A673 (cell line): ENCODE results near the gene LEMD1. TPM values are rescaled to one million over a fixed set of nuclear protein-coding genes. Genes with fewer than 3 reads are reported as not detected.

ENCODE experiments used
- BruUV-seq: library from RNA; stranded (reverse); fragments of 400-500 nt; replicated peaks from 2 replicates; lab custom pipeline; 2021; lab: Mats Ljungman, UMichigan
- CTCF ChIA-PET: fragments of 300-600 bp; sonication (Branson Sonifier 250); formaldehyde crosslinking; loops from one replicate; lab custom pipeline; 2022; ENCODE audit warnings: antibody characterized with exemption; lab: Charles Lee
- POLR2A ChIA-PET: fragments of 300-600 bp; sonication (Branson Sonifier 250); formaldehyde crosslinking; loops from one replicate; lab custom pipeline; 2022; ENCODE audit warnings: antibody characterized with exemption; ENCODE audit not compliant: low non-redundant PET; lab: Charles Lee
- DNase-seq: peaks from one replicate; pipeline ENCODE4 v3.0.0-alpha.2; 2015; ENCODE audit warnings: low spot score
- H3K27ac ChIP-seq: fragments of 200-600 bp; sonication (generic); 2 replicates; pipeline ENCODE4 v1.5.1; 2016; ENCODE audit warnings: mixed run types, low read depth, mild to moderate bottlenecking, mixed read lengths, antibody characterized with exemption, low read length; ENCODE audit not compliant: poor library complexity, severe bottlenecking
- H3K27me3 ChIP-seq: fragments of 200-600 bp; sonication (generic); replicated peaks from 2 replicates; pipeline ENCODE4 v1.6.1; 2017; ENCODE audit warnings: mixed run types, low read depth, mild to moderate bottlenecking, mixed read lengths, antibody characterized with exemption, low read length; ENCODE audit not compliant: insufficient read depth, poor library complexity
- H3K36me3 ChIP-seq: fragments of 200-600 bp; sonication (generic); 2 replicates; pipeline ENCODE4 v1.6.1; 2016; ENCODE audit warnings: mixed run types, mild to moderate bottlenecking, mixed read lengths, antibody characterized with exemption, low read length; ENCODE audit not compliant: insufficient read depth, poor library complexity, severe bottlenecking
- H3K4me1 ChIP-seq: fragments of 200-600 bp; sonication (generic); 2 replicates; pipeline ENCODE4 v1.6.1; 2017; ENCODE audit warnings: mixed run types, mild to moderate bottlenecking, mixed read lengths, antibody characterized with exemption, low read length; ENCODE audit not compliant: insufficient read depth, poor library complexity, severe bottlenecking
- H3K4me3 ChIP-seq: fragments of 200-600 bp; sonication (generic); 2 replicates; pipeline ENCODE4 v1.5.1; 2016; ENCODE audit warnings: low read depth, mixed run types, mild to moderate bottlenecking, mixed read lengths, low read length; ENCODE audit not compliant: poor library complexity, severe bottlenecking
- H3K9me3 ChIP-seq: fragments of 200-600 bp; sonication (generic); 2 replicates; pipeline ENCODE4 v1.6.1; 2016; ENCODE audit warnings: mixed run types, low read depth, mild to moderate bottlenecking, mixed read lengths, antibody characterized with exemption, low read length; ENCODE audit not compliant: poor library complexity, severe bottlenecking
- EZH2 ChIP-seq: fragments of 200-600 bp; sonication (generic); IDR thresholded peaks from 2 replicates; pipeline ENCODE4 v1.6.1; 2017; ENCODE audit warnings: borderline replicate concordance, low read depth, mild to moderate bottlenecking, mixed read lengths, antibody characterized with exemption, low read length; ENCODE audit not compliant: poor library complexity, severe bottlenecking
- intact Hi-C: fragments of 100-400 bp; cut with micrococcal nuclease; formaldehyde crosslinking; loops from one replicate; pipeline ENCODE4 v1.10.0; 2022; ENCODE audit not compliant: unreplicated experiment
- total RNA-seq: library from RNA; stranded (reverse); gene quantifications from 2 replicates; pipeline ENCODE4 v1.2.3, GENCODE V29; 2021
- TF ChIP-seq, protein P1 (sequence below): fragments of 300-800, 200-600 bp; sonication (generic); conservative IDR thresholded peaks from 2 replicates; pipeline ENCODE4 v1.5.1; 2017; ENCODE audit warnings: low read depth, mild to moderate bottlenecking, antibody characterized with exemption, low read length, moderate library complexity, mixed read lengths

Gene LEMD1
- total RNA-seq, 1 experiment from 2014 or later = 1.5 TPM

GRCh38 chr1:205374210-205375078 is 47.4 kb downstream of the LEMD1 start:
- BruUV-seq = no TSS peak
- no peak for TF ChIP-seq EZH2
- TF ChIP-seq, protein P1, sequence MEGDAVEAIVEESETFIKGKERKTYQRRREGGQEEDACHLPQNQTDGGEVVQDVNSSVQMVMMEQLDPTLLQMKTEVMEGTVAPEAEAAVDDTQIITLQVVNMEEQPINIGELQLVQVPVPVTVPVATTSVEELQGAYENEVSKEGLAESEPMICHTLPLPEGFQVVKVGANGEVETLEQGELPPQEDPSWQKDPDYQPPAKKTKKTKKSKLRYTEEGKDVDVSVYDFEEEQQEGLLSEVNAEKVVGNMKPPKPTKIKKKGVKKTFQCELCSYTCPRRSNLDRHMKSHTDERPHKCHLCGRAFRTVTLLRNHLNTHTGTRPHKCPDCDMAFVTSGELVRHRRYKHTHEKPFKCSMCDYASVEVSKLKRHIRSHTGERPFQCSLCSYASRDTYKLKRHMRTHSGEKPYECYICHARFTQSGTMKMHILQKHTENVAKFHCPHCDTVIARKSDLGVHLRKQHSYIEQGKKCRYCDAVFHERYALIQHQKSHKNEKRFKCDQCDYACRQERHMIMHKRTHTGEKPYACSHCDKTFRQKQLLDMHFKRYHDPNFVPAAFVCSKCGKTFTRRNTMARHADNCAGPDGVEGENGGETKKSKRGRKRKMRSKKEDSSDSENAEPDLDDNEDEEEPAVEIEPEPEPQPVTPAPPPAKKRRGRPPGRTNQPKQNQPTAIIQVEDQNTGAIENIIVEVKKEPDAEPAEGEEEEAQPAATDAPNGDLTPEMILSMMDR = no peak
- Histone ChIP-seq H3K4me3 (no peak overlapping the region), H3K9me3 (no peaks in the 10 kb centered on the region), H3K27ac (no peak overlapping the region), H3K36me3 (no peaks in the 10 kb centered on the region), H3K4me1 (peaks cover 9% of the 10 kb centered on the region), H3K27me3 (no peaks in the 10 kb centered on the region)
- intact Hi-C loops = no loop called here
- ChIA-PET POLR2A (no interaction called here), CTCF (interaction anchor here (1.0 kb wide), 1 partner anchor 111 kb away, joined by 3 read pairs; no protein-coding TSS in a partner anchor)
- no peak for DNase-seq

DNA sequence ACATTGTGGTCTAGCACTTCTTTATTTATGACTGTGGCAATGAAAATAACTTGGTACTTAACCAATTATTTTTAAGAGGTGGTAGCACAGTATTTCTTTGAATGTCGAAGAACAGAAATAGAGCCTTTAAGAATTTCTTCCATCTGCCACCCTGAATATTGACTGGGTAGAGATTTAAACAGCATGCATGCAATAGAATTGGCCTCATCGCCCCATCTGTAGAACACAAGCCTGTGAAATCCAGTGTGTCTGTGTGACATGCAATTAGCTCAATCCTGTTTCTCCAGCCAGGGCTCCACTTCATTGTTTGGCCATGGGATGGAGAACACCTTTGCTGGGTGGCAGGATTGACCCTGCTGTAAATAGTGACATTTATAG is 48.1 kb downstream of the LEMD1 start:
- ChIA-PET CTCF (interaction anchor here (1.0 kb wide), 1 partner anchor 112 kb away, joined by 3 read pairs; no protein-coding TSS in a partner anchor), POLR2A (no interaction called here)
- Histone ChIP-seq H3K9me3 (no peaks in the 10 kb centered on the region), H3K36me3 (no peaks in the 10 kb centered on the region), H3K4me1 (peaks cover 9% of the 10 kb centered on the region), H3K4me3 (no peak overlapping the region), H3K27me3 (no peaks in the 10 kb centered on the region), H3K27ac (no peak overlapping the region)
- TF ChIP-seq EZH2 = no peak
- TF ChIP-seq, protein P1 = no peak
- DNase-seq = no peak
- no TSS peak for BruUV-seq
- intact Hi-C loops = no loop called here

DNA sequence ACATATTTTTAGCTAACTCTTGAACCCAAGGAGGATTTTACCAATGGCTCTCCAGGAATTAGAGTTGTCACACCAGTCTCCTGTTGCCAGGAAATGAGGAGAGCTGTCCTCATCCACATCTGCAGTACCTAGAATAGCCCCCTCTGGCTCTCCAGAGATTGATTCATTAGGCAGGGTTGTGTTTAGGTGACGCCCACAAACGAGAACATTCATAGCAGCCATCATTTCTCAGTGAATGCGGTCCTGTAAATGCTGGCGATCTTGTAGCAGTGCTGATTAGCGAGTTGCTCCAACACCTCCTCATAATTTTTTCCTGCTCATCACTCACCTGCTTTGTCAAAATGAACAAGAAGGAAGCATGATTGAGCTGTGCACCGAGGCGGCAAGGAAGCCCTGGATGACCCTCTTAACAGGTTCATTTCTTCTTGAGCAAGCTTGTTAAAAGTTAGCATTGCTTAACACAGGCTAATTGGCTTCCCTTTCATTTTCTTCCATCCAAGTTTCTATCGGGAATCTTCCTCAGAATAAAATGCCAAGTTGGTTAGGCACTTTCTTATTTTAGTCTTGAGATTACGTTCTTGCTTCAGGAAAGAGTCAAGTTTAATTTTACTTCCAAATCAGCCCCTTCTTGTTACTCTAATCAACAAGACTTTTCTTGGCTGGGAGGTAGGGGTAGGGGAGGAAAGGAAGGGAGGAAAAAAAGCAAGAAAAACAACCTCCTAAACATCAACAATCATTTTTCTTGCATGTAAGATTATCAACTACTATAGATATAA is 48.6 kb downstream of the LEMD1 start:
- no peak overlapping the region for H3K4me3 ChIP-seq
- intact Hi-C loops = no loop called here
- peaks cover 9% of the 10 kb centered on the region for H3K4me1 ChIP-seq

More for the DNA sequence above, 48.6 kb downstream of the LEMD1 start:
- H3K27me3 ChIP-seq = no peaks in the 10 kb centered on the region
- no TSS peak for BruUV-seq
- CTCF ChIA-PET = interaction anchor here (0.7 to 1.0 kb wide), 2 partner anchors 24 to 112 kb away, joined by 3 to 8 read pairs; no protein-coding TSS in a partner anchor
- no peak for TF ChIP-seq EZH2
- POLR2A ChIA-PET = no interaction called here
- no peak overlapping the region for H3K27ac ChIP-seq
- no peaks in the 10 kb centered on the region for H3K36me3 ChIP-seq
- DNase-seq = no peak
- no peaks in the 10 kb centered on the region for H3K9me3 ChIP-seq
